ENCODE measurements around the gene RGS6.
A peak's percentile ranks its signal among the peaks of the same experiment; 100 is the strongest.

The RGS6 gene

GRCh38 chr14:72402377-72402772 is 470.1 kb downstream of the RGS6 start:
- TF ChIP-seq, protein P1, sequence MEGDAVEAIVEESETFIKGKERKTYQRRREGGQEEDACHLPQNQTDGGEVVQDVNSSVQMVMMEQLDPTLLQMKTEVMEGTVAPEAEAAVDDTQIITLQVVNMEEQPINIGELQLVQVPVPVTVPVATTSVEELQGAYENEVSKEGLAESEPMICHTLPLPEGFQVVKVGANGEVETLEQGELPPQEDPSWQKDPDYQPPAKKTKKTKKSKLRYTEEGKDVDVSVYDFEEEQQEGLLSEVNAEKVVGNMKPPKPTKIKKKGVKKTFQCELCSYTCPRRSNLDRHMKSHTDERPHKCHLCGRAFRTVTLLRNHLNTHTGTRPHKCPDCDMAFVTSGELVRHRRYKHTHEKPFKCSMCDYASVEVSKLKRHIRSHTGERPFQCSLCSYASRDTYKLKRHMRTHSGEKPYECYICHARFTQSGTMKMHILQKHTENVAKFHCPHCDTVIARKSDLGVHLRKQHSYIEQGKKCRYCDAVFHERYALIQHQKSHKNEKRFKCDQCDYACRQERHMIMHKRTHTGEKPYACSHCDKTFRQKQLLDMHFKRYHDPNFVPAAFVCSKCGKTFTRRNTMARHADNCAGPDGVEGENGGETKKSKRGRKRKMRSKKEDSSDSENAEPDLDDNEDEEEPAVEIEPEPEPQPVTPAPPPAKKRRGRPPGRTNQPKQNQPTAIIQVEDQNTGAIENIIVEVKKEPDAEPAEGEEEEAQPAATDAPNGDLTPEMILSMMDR (conservative IDR thresholded peaks at IDR 0.05) = no peak
- no peak for TF ChIP-seq ZFX (IDR thresholded peaks at IDR 0.05)
- no peak overlapping the region for H3K27ac ChIP-seq

DNA sequence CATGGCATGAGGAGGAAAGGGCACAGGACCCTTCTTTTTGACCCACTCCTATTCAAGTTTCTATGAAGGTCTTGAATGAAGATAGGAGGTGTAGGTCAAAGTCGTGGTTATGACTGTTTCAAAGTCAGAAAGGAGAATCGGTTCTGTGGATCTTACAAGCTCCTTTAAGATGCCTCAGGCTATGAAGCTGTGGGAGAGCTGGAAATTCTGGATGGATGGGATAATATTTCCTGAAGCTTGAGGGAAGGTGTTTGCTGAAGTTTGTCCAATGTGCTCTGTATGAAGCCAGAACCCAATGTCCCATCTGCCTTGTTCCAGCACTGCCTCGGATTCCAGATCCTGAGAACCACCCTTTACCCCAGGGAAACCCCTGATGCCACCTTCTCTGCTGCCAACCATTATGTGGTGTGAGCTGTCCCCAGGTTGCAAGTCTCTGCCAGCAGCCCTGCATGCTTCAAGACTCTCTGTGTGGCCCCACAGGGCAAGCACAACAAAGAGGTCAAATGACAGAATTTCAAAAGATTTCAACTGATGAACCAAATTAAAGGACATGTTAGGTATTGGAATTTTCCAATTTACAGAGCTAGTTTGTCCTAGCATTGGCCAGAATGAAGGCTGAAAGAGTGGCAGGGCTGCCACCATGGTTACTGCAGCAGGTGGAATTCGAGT is 472.0 kb downstream of the RGS6 start:
- peak overlapping the region; percentile 50 for H3K27ac ChIP-seq
- TF ChIP-seq, protein P1 (conservative IDR thresholded peaks at IDR 0.05) = no peak
- no peak for TF ChIP-seq ZFX (IDR thresholded peaks at IDR 0.05)

- TF ChIP-seq ZFX (IDR thresholded peaks at IDR 0.05) = no peak
- TF ChIP-seq, protein P1 (conservative IDR thresholded peaks at IDR 0.05) = no peak
- H3K27ac ChIP-seq = peak overlapping the region; percentile 50
Measured at GRCh38 chr14:72404998-72405397, 472.8 kb downstream of the RGS6 start.

DNA sequence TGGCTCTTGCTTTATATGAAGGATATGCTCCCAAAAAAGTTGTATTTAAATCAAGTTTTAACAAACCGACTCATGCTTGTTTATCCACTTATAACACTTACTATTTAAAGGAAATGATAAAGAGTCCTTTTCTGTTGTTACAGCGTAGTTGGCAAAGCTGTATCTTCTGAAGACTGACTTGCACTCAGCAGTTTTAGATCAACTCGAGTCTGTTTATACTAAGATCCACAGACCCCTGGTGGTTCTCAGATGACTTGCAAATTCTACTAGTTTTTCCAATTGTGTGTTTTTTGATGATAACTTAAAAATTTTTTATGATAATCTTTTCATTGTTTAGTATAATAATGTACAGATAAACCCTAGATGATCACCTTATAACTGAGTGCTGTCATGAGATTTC is 475.8 kb downstream of the RGS6 start:
- no peak for TF ChIP-seq ZFX (IDR thresholded peaks at IDR 0.05)
- TF ChIP-seq, protein P1 (conservative IDR thresholded peaks at IDR 0.05) = no peak
- H3K27ac ChIP-seq = no peak overlapping the region

- no peak overlapping the region for H3K27ac ChIP-seq
- no peak for TF ChIP-seq ZFX (IDR thresholded peaks at IDR 0.05)
- TF ChIP-seq, protein P1 (conservative IDR thresholded peaks at IDR 0.05) = no peak
Measured at GRCh38 chr14:72409047-72409446, 476.8 kb downstream of the RGS6 start.

GRCh38 chr14:72416081-72416849 is 484.0 kb downstream of the RGS6 start:
- TF ChIP-seq, protein P1 (conservative IDR thresholded peaks at IDR 0.05) = no peak
- no peak for TF ChIP-seq ZFX (IDR thresholded peaks at IDR 0.05)
- H3K27ac ChIP-seq = no peak overlapping the region

GRCh38 chr14:72416892-72417291 is 484.7 kb downstream of the RGS6 start:
- TF ChIP-seq, protein P1 (conservative IDR thresholded peaks at IDR 0.05) = peak; percentile 64
- TF ChIP-seq ZFX (IDR thresholded peaks at IDR 0.05) = no peak
- H3K27ac ChIP-seq = no peak overlapping the region
